ENCODE data around the gene TYK2.
A peak's percentile ranks its signal among the peaks of the same experiment; 100 is the strongest.

DNA sequence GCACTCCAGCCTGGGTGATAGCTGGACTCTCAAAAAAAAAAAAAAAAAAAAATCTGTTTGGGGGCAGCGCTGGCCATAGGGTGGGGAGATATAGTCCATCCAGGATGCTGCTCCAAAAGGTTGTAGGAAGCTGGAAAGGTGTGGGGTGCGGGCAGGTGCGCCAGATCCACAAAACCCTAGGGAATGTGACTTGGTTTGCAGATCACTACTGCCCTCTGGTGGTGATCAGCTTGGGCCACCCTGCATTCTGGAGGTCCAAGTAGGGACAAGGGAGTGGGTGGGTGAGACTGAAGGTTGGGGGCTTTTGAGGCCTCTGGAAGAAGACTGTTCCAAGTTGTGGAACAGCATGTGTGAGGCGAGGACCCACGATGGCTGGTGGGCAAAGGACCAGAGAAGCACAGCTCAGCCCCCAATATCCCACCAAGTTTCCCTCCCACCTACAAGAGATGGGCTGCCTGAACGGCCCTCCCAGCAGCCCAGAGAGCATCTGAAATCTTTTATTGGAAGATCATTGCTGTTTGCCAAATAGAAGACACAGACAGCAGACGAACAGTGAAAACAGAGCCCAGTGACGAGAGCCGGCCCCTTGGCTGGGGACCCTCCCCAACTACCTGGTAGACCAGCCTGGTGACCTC is 10.4 kb upstream of the TYK2 start:
- TF ChIP-seq POLR2AphosphoS2 (IDR thresholded peaks at IDR 0.05; ENCODE audit: low read depth, low read length) (no peak), SMC3 (IDR thresholded peaks at IDR 0.05; ENCODE audit: low read length) (peak; percentile 81), GATAD2A (CRISPR knock-in tag; IDR thresholded peaks at IDR 0.05) (no peak), PHF8 (CRISPR knock-in tag; IDR thresholded peaks at IDR 0.05) (no peak), POGZ (CRISPR knock-in tag; IDR thresholded peaks at IDR 0.05) (no peak), NBN (conservative IDR thresholded peaks at IDR 0.05) (no peak), MAFG (CRISPR knock-in tag; IDR thresholded peaks at IDR 0.05) (no peak), TAF1 (CRISPR knock-in tag; IDR thresholded peaks at IDR 0.05) (no peak), ZNF138 (CRISPR knock-in tag; IDR thresholded peaks at IDR 0.05; ENCODE audit: low read depth) (no peak)
- TF ChIP-seq, protein P1, sequence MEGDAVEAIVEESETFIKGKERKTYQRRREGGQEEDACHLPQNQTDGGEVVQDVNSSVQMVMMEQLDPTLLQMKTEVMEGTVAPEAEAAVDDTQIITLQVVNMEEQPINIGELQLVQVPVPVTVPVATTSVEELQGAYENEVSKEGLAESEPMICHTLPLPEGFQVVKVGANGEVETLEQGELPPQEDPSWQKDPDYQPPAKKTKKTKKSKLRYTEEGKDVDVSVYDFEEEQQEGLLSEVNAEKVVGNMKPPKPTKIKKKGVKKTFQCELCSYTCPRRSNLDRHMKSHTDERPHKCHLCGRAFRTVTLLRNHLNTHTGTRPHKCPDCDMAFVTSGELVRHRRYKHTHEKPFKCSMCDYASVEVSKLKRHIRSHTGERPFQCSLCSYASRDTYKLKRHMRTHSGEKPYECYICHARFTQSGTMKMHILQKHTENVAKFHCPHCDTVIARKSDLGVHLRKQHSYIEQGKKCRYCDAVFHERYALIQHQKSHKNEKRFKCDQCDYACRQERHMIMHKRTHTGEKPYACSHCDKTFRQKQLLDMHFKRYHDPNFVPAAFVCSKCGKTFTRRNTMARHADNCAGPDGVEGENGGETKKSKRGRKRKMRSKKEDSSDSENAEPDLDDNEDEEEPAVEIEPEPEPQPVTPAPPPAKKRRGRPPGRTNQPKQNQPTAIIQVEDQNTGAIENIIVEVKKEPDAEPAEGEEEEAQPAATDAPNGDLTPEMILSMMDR (CRISPR knock-in tag; IDR thresholded peaks at IDR 0.05): peak; percentile 89
- TF ChIP-seq, protein P2, sequence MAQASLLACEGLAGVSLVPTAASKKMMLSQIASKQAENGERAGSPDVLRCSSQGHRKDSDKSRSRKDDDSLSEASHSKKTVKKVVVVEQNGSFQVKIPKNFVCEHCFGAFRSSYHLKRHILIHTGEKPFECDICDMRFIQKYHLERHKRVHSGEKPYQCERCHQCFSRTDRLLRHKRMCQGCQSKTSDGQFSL (CRISPR knock-in tag; IDR thresholded peaks at IDR 0.05): no peak
